SIG-M5 treated with dmso at 0.1 percent for 504 hours (cell line): ENCODE results near the gene LRRC8E.

Source experiments
- DNase-seq: peaks from one replicate; lab custom pipeline; 2025; ENCODE audit not compliant: unreplicated experiment; lab: John Stamatoyannopoulos, UW

Gene LRRC8E

GRCh38 chr19:7918615-7919421 is 30.5 kb downstream of the LRRC8E start:
- DNase-seq, result no peak

GRCh38 chr19:7919610-7920518 is 31.6 kb downstream of the LRRC8E start, which contains the start of gene SNAPC2:
SNAPC2 (plus strand) TSS chr19:7920338; CDS start chr19:7920367, 29 bp downstream.
- peak; percentile 82 for DNase-seq

- peak; percentile 95 for DNase-seq
Measured at GRCh38 chr19:7920519-7921301, 32.4 kb downstream of the LRRC8E start.

GRCh38 chr19:7921302-7921966 is 33.1 kb downstream of the LRRC8E start:
- DNase-seq, result no peak

DNA sequence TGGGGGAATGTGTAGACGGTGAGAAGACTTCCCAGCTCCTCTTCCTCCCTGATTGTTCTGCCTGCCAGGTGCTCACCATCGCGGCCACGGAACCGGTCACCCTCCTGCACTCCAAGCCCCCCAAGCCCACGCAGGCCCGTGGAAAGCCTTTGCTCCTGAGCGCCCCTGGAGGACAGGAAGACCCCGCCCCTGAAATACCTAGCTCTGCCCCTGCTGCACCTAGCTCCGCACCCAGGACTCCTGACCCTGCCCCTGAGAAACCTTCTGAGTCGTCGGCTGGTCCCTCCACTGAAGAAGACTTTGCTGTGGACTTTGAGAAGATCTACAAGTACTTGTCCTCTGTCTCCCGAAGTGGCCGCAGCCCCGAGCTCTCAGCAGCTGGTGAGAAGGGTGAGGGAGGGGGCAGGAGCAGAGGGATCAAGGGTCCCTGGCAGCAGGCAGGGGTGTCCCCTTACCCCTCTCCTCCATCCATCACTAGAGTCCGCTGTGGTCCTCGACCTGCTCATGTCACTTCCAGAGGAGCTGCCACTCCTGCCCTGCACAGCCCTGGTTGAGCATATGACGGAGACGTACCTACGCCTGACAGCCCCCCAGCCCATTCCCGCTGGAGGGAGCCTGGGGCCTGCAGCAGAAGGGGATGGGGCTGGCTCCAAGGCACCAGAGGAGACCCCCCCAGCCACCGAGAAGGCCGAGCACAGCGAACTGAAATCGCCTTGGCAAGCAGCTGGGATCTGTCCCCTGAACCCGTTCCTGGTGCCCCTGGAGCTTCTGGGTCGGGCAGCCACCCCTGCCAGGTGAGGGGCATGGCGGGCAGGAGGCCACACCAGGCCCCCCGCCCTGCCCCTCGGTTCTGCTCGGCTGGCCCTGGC is 33.9 kb downstream of the LRRC8E start:
- DNase-seq, result no peak

- DNase-seq, result no peak
Measured at GRCh38 chr19:7922836-7923195, 34.5 kb downstream of the LRRC8E start.

GRCh38 chr19:7923295-7924191 is 35.2 kb downstream of the LRRC8E start:
- DNase-seq, result no peak

DNA sequence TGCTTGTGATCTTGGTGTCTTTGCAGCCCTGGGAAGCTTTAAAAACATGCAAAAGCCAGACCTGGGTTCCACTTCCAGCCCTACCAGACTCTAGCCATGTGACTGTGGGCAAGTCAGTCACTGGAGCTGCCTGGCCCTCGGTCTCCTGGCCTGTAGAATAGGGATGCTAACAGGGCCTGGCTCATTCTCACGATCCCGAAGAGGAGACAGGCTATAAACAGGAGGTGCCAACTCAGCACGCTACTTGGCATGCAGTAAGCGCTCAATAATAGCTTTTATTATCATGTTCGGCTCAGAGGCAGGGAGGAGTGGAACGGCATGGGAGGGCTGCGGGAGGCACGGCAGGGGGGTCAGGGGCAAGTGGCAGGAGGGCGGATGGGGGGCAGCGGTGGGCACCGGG is 35.9 kb downstream of the LRRC8E start:
- DNase-seq, result no peak

DNA sequence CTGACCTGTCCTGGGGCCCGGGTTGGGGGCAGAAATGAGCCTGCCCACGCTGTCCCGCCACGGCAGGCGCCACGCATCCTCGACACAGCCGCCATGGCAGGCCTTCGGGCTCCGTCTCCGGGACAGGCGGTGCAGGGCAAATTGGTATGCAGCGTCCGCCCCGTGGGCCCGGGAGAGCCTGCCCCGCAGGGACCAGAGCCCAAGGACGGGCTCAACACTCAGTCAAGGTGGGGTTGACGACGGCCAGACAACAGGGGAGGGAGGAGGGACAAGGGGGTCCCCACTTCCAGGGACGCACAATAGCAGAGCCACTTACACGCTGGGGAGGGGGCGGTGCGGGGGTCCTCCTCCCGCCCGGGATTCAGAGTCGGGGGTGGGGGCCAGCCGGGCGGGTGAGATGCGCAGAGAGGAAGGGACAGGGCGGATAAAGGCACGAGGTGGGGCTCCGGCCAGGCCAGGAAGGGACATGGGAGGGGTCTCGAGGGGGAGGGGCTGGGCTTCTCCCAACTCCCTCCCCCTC is 36.4 kb downstream of the LRRC8E start:
- DNase-seq, result no peak

DNA sequence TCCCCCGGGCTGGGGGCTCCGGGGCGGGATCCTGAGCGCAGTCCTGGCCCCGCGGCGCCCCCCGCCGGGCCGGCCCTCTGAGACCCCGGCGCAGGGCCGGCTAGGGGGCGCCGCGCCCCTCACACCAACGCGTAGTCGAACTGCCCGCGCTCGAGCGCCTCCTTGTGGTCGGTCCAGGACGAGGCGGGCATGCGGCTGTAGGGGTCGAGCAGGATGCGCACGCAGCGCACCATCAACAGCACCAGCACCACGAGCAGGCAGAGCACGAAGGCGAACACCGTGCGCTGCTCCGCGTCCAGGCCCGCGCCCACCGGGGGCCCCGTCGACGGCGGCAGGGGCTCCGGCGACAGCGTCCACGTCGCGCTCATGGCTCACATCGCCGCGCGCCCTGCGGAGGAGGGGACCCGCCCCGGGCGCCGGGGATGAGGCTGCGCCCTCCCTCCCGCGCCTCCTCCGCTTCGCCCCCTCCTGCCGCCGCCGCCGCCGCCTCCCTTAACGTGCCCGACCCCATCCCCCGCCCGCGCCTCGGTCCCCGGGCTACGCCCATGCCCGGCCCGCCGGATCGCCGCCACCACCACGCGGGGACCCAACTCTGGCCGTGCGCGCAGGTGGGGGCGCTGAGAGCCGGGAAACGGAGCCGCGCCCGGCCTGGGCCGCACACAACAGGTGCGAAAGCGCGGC is 37.0 kb downstream of the LRRC8E start:
- peak; percentile 60 for DNase-seq

GRCh38 chr19:7926021-7926726 is 37.9 kb downstream of the LRRC8E start, which contains the start of gene CTXN1:
CTXN1 (minus strand) TSS chr19:7926135; CDS start chr19:7925538, 597 bp downstream.
- no peak for DNase-seq

DNA sequence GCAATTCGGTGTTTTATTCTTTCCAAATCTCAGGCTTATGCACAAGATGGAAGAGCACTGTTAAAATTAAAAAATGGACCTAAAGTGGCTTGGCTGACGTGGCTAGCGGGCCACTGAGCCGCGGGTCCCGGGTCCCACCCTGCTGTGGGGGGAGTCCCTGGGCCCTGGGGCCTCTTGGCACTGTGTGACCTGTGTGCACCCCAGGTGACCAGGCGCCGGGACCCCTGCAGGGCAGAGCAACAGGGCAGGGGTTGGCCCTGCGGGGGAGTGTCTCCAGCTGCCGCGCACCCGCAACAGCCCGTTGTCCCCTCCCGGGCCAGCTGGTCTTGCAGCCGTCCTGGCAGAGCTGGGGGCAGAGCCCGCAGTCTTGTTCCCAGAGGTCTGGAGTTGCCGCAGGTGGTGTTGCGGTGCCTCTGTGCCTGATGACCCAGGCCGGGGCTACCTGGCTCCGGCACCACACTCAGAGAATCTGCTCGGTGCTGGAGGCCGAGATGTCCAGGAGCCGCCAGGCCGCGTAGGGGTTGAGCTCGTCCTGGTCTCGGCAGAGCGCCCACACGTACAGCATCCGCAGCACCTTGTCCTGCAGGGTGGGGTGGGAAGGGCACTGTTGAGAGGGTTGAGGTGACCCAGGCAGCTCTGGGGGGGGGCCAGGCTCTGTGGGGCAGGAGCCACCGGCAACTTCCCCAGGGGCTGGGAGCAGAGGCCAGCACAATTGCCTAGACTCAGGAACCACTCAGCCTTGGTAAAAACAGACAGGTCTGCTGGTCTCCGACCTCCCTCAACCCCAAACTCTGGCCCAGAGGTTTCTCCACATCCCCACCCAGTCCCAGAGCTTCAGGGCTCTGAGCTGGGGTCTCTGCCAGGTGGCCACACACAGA is 38.7 kb downstream of the LRRC8E start:
- no peak for DNase-seq

- DNase-seq, result no peak
Measured at GRCh38 chr19:7927605-7928333, 39.5 kb downstream of the LRRC8E start.

- DNase-seq, result no peak
Measured at GRCh38 chr19:7928334-7928706, 40.0 kb downstream of the LRRC8E start.
